ENCODE data around the gene MCM5. TPM values are rescaled to one million over a fixed set of nuclear protein-coding genes. Genes with fewer than 3 reads are reported as not detected.
A peak's percentile ranks its signal among the peaks of the same experiment; 100 is the strongest.

Gene MCM5
- total RNA-seq, 1 donor from 2014 or later: 13.6 TPM

- no peak for ATAC-seq
- DNase-seq (ENCODE audit: missing footprints): no peak
- intact Hi-C loops (cut with DNase I): no loop called here
These were observed 43.4 kb downstream of the MCM5 start for GRCh38 chr22:35443338-35443737.

GRCh38 chr22:35443790-35444684 is 44.1 kb downstream of the MCM5 start:
- no peak for DNase-seq (ENCODE audit: missing footprints)
- ATAC-seq: no peak
- intact Hi-C loops (cut with DNase I): no loop called here

GRCh38 chr22:35444685-35445399 is 44.9 kb downstream of the MCM5 start:
- intact Hi-C loops (cut with DNase I): no loop called here
- DNase-seq (ENCODE audit: missing footprints): no peak
- ATAC-seq: no peak

- no peak for DNase-seq (ENCODE audit: missing footprints)
- ATAC-seq: no peak
- intact Hi-C loops (cut with DNase I): no loop called here
These were observed 46.0 kb downstream of the MCM5 start for GRCh38 chr22:35445933-35446332.

- ATAC-seq (no peak), DNase-seq (ENCODE audit: missing footprints) (no peak)
- intact Hi-C loops (cut with DNase I): no loop called here
These were observed 46.4 kb downstream of the MCM5 start for GRCh38 chr22:35446365-35446764.

- intact Hi-C loops (cut with DNase I): no loop called here
- no peak for ATAC-seq
- no peak for DNase-seq (ENCODE audit: missing footprints)
These were observed 48.6 kb downstream of the MCM5 start for GRCh38 chr22:35448523-35448922.

GRCh38 chr22:35449829-35450689 is 50.1 kb downstream of the MCM5 start:
- no peak for DNase-seq (ENCODE audit: missing footprints)
- ATAC-seq: no peak
- intact Hi-C loops (cut with DNase I): no loop called here

GRCh38 chr22:35450824-35451569 is 51.1 kb downstream of the MCM5 start:
- intact Hi-C loops (cut with DNase I): no loop called here
- DNase-seq (ENCODE audit: missing footprints) (no peak), ATAC-seq (no peak)

GRCh38 chr22:35451592-35451991 is 51.7 kb downstream of the MCM5 start:
- ATAC-seq (no peak), DNase-seq (ENCODE audit: missing footprints) (no peak)
- intact Hi-C loops (cut with DNase I): no loop called here

- no peak for ATAC-seq
- intact Hi-C loops (cut with DNase I): no loop called here
These were observed 52.4 kb downstream of the MCM5 start for GRCh38 chr22:35452351-35452781.

GRCh38 chr22:35452810-35453743 is 53.1 kb downstream of the MCM5 start:
- intact Hi-C loops (cut with DNase I): no loop called here
- ATAC-seq (no peak), DNase-seq (ENCODE audit: missing footprints) (no peak)

More at GRCh38 chr22:35452351-35452781, 52.4 kb downstream of the MCM5 start:
- DNase-seq (ENCODE audit: missing footprints): no peak

- ATAC-seq (peak; percentile 56), DNase-seq (ENCODE audit: missing footprints) (no peak)
- intact Hi-C loops (cut with DNase I): no loop called here
These were observed 54.6 kb downstream of the MCM5 start for GRCh38 chr22:35454416-35455054.

- DNase-seq (ENCODE audit: missing footprints) (no peak), ATAC-seq (no peak)
- intact Hi-C loops (cut with DNase I): no loop called here
These were observed 55.6 kb downstream of the MCM5 start for GRCh38 chr22:35455529-35455928.

- no peak for DNase-seq (ENCODE audit: missing footprints)
- no peak for ATAC-seq
- intact Hi-C loops (cut with DNase I): no loop called here
These were observed 56.8 kb downstream of the MCM5 start for GRCh38 chr22:35456757-35457156.

GRCh38 chr22:35457729-35458546 is 58.0 kb downstream of the MCM5 start:
- no peak for ATAC-seq
- no peak for DNase-seq (ENCODE audit: missing footprints)
- intact Hi-C loops (cut with DNase I): no loop called here

All from Right ventricle myocardium inferior (tissue), 1 donor.